ENCODE data around the gene LY9.
"Not testable (repeated sequence)": the region's sequence is repeated elsewhere in the genome, so short reads cannot be mapped to it uniquely, and the experiment has no call there.

The LY9 gene

GRCh38 chr1:160781186-160781766 lies 14.7 kb upstream of the LY9 start:
- H3K27me3 Mint-ChIP-seq (ENCODE audit: low read depth, poor library complexity) = no peaks in the 10 kb centered on the region
- H3K36me3 Mint-ChIP-seq (ENCODE audit: low read depth) = no peaks in the 10 kb centered on the region
- no peaks in the 10 kb centered on the region for H3K4me1 Mint-ChIP-seq
- no peak overlapping the region for H3K27ac Mint-ChIP-seq
- no peak for DNase-seq
- H3K4me3 Mint-ChIP-seq = no peak overlapping the region
- no peak for TF ChIP-seq CTCF (IDR thresholded peaks at IDR 0.05)
- peaks cover 18% of the 10 kb centered on the region for H3K9me3 Mint-ChIP-seq

- H3K27me3 Mint-ChIP-seq (ENCODE audit: low read depth, poor library complexity) = no peaks in the 10 kb centered on the region
- H3K36me3 Mint-ChIP-seq (ENCODE audit: low read depth) = no peaks in the 10 kb centered on the region
- H3K4me1 Mint-ChIP-seq = no peaks in the 10 kb centered on the region
- no peak for TF ChIP-seq CTCF (IDR thresholded peaks at IDR 0.05)
- no peak overlapping the region for H3K4me3 Mint-ChIP-seq
- no peak overlapping the region for H3K27ac Mint-ChIP-seq
- peaks cover 21% of the 10 kb centered on the region for H3K9me3 Mint-ChIP-seq
- no peak for DNase-seq
Measured at GRCh38 chr1:160781914-160782689, 13.9 kb upstream of the LY9 start.

GRCh38 chr1:160782988-160783765 lies 12.8 kb upstream of the LY9 start:
- peaks cover 21% of the 10 kb centered on the region for H3K9me3 Mint-ChIP-seq
- H3K27ac Mint-ChIP-seq; H3K27me3 Mint-ChIP-seq (ENCODE audit: low read depth, poor library complexity); H3K4me3 Mint-ChIP-seq; H3K4me1 Mint-ChIP-seq; H3K36me3 Mint-ChIP-seq (ENCODE audit: low read depth); DNase-seq: not testable (repeated sequence)

GRCh38 chr1:160789051-160789701 lies 6.8 kb upstream of the LY9 start:
- TF ChIP-seq CTCF (IDR thresholded peaks at IDR 0.05) = no peak
- H3K36me3 Mint-ChIP-seq (ENCODE audit: low read depth) = no peaks in the 10 kb centered on the region
- no peak overlapping the region for H3K27ac Mint-ChIP-seq
- peaks cover 11% of the 10 kb centered on the region for H3K9me3 Mint-ChIP-seq
- H3K4me3 Mint-ChIP-seq = no peak overlapping the region
- no peak for DNase-seq
- no peaks in the 10 kb centered on the region for H3K4me1 Mint-ChIP-seq
- peaks cover 7% of the 10 kb centered on the region for H3K27me3 Mint-ChIP-seq (ENCODE audit: low read depth, poor library complexity)

- H3K36me3 Mint-ChIP-seq (ENCODE audit: low read depth) = no peaks in the 10 kb centered on the region
- no peak overlapping the region for H3K27ac Mint-ChIP-seq
- DNase-seq = no peak
- peaks cover 7% of the 10 kb centered on the region for H3K27me3 Mint-ChIP-seq (ENCODE audit: low read depth, poor library complexity)
- H3K4me3 Mint-ChIP-seq = no peak overlapping the region
- no peaks in the 10 kb centered on the region for H3K4me1 Mint-ChIP-seq
- TF ChIP-seq CTCF (IDR thresholded peaks at IDR 0.05) = no peak
- H3K9me3 Mint-ChIP-seq = peaks cover 7% of the 10 kb centered on the region
Measured at GRCh38 chr1:160789702-160790611, 6.0 kb upstream of the LY9 start.

Measured in nephron progenitor cell (in vitro differentiated cells).